ENCODE results near the gene NOC2L.

DNA sequence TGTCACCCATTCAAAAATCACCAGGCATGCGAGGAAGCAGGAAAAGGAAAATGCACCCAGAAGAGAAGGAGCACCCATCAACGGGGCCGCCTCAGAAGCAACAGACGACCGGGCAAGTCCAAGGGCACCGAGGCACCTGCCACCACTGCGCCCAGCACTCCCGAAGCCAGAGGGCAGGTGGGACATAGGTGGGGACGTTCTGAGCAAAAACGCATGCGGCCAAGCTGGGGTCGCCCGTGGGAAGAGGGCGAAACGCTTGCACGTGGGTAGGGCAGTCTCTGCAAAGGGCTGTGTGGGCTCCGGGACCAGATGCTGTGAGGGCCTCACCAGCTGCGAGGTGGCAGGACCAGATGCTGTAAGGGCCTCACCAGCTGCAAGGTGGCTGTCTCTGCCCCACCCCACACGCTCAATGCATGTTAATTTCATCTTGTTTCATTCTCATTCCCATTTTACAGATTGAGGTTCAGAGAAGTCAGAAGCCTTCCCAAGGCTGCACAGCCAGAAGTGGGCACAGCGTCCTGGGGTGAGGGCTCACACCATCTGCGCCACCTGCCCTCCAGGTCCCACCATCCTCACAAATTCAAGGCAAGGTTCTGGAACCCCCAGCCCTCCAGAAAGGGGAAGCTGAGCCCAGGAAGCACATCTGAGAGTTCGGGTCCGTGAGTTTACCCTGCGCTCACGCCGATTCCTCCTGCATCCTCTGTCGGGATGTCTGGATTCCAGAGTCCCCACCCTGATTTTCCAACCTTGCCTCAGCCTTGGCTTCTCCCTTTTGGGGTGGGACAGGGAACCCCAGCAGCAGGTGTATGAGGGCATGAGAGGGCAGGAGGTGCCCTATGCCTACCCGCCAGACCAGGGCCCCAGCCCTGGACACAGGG is 43.5 kb downstream of the NOC2L start:
- TF ChIP-seq, protein P1, sequence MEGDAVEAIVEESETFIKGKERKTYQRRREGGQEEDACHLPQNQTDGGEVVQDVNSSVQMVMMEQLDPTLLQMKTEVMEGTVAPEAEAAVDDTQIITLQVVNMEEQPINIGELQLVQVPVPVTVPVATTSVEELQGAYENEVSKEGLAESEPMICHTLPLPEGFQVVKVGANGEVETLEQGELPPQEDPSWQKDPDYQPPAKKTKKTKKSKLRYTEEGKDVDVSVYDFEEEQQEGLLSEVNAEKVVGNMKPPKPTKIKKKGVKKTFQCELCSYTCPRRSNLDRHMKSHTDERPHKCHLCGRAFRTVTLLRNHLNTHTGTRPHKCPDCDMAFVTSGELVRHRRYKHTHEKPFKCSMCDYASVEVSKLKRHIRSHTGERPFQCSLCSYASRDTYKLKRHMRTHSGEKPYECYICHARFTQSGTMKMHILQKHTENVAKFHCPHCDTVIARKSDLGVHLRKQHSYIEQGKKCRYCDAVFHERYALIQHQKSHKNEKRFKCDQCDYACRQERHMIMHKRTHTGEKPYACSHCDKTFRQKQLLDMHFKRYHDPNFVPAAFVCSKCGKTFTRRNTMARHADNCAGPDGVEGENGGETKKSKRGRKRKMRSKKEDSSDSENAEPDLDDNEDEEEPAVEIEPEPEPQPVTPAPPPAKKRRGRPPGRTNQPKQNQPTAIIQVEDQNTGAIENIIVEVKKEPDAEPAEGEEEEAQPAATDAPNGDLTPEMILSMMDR (IDR thresholded peaks at IDR 0.05), result no peak
- TF ChIP-seq POLR2A (IDR thresholded peaks at IDR 0.05) (no peak), EP300 (IDR thresholded peaks at IDR 0.05) (no peak), POLR2AphosphoS5 (IDR thresholded peaks at IDR 0.05) (no peak)
